Heart left ventricle (tissue), 13 donors: Measurements from ENCODE around the gene MRPL1.

Experiments
- POLR2A ChIP-seq, 2 donors: fragments of 450-650 bp; IDR thresholded peaks; one replicate each; pipeline ENCODE4 v1.6.1; 2017; ENCODE audit warnings: antibody characterized with exemption in 2 of 2, mild to moderate bottlenecking in 2 of 2, moderate library complexity in 2 of 2
- TF ChIP-seq, protein P1 (sequence below), 12 donors: fragments of 200-600 bp; sonication (generic) in 4 of 12; IDR thresholded peaks; one replicate each; pipeline versions ENCODE4 v1.5.0 to v1.8.0; 2018 to 2022; ENCODE audit warnings: antibody characterized with exemption in 12 of 12, mild to moderate bottlenecking in 5 of 12
- donor health status: ischemic (EF 13 %, LVEDD 7.1; RV severe dilation, severe dysfunction).
- donor health status: DM: no; HTN: yes; CAD: no.
- donor health status: DM: no; HTN: no; CAD: no.
- donor health status: ischemic (EF 25% LVEDD 6.9; RV normal size, moderate dysfunction).
- donor health status: ischemic (EF 25% LVEDD 5.7; RV mildly dilated, moderate dysfunction).
- donor health status: ischemic (EF 35%, LVEDD 5.7; RV mildly dilated, moderate dysfunction).
- donor health status: nonischemic (EF 11% LVEDD 7.7; RV severe dilation, severe dysfunction).
- donor health status: DM: yes; HTN: yes; CAD: no.
- donor health status: PGD.
- donor health status: ischemic (EF 29% LVEDD 5.4; RV normal size, mild dysfunction).
- donor health status: nonischemic (EF 23%, LVEDD 6.1; RV moderate dilation, normal function).

DNA sequence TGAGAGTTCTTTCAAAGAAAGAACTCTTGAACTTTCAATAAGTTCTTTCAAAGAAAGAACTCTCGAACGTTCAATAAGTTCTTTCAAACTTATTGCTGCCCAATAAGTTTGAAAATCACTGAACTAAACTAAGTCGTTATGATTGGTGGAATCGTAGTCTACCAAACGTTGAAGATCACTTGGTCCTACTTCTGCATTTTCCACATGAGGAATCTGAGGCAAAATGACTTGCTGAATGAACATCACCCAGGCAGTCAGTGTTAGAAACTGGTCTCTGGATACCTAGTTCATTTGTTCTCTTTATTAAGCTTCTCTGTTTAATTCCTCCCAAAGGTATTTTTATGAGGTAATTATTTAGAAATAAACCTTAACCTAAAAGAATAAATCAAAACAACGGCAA lies 36.4 kb upstream of the MRPL1 start:
- TF ChIP-seq, protein P1, sequence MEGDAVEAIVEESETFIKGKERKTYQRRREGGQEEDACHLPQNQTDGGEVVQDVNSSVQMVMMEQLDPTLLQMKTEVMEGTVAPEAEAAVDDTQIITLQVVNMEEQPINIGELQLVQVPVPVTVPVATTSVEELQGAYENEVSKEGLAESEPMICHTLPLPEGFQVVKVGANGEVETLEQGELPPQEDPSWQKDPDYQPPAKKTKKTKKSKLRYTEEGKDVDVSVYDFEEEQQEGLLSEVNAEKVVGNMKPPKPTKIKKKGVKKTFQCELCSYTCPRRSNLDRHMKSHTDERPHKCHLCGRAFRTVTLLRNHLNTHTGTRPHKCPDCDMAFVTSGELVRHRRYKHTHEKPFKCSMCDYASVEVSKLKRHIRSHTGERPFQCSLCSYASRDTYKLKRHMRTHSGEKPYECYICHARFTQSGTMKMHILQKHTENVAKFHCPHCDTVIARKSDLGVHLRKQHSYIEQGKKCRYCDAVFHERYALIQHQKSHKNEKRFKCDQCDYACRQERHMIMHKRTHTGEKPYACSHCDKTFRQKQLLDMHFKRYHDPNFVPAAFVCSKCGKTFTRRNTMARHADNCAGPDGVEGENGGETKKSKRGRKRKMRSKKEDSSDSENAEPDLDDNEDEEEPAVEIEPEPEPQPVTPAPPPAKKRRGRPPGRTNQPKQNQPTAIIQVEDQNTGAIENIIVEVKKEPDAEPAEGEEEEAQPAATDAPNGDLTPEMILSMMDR (IDR thresholded peaks at IDR 0.05) = no peak
- TF ChIP-seq POLR2A (IDR thresholded peaks at IDR 0.05) = no peak
